ENCODE data around the gene ASAH2B.
"Not testable (repeated sequence)": the region's sequence is repeated elsewhere in the genome, so short reads cannot be mapped to it uniquely, and the experiment has no call there.

The ASAH2B gene

DNA sequence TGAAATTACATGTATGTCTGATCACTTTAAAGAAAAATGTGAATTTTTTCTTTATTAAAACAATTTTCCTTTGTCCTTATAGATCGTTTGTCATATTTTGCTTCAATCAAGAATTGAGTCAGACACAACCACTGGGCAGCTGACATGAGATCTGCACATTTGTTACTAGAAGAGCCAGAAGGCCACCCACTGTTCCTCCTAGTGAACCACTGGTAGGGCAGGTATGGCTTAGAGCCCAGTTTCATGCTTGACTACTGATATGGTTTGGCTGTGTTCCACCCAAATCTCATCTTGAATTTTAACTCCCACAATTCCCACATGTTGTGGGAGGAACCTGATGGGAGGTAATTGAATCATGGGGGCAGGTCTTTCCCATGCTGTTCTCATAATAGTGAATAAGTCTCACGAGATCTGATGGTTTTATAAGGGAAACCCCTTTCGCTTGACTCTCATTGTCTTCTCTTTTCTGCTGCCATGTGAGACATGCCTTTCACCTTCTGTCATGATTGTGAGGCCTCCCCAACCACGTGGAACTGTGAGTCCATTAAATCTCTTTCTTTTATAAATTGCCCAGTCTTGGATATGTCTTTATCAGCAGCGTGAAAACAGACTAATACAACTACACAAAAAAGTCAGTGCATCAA, 35.2 kb upstream of the ASAH2B start:
- not testable (repeated sequence) for H3K9ac ChIP-seq (ENCODE audit: low read length); H3K23ac ChIP-seq (ENCODE audit: low read length); H2BK5ac ChIP-seq (ENCODE audit: low read depth, low read length, poor library complexity); H2AFZ ChIP-seq (ENCODE audit: insufficient read depth, low read length, poor library complexity); H2BK120ac ChIP-seq (ENCODE audit: insufficient read depth, low read length, poor library complexity); H2BK12ac ChIP-seq (ENCODE audit: low read length); H4K8ac ChIP-seq (ENCODE audit: low read depth, low read length); H2AK5ac ChIP-seq (ENCODE audit: low read length); H3K9me3 ChIP-seq (ENCODE audit: insufficient read depth, low read depth, low read length); H3K4me3 ChIP-seq (ENCODE audit: low read depth, low read length); DNase-seq; H3K27ac ChIP-seq (ENCODE audit: low read depth, low read length); H3K18ac ChIP-seq (ENCODE audit: low read length); H3K14ac ChIP-seq (ENCODE audit: low read length); H3K4me2 ChIP-seq (ENCODE audit: low read length); H3K4me1 ChIP-seq (ENCODE audit: control insufficient read depth in 1 of 2, insufficient read depth in 2 of 2, low read length in 2 of 2); H3K79me2 ChIP-seq (ENCODE audit: control insufficient read depth, insufficient read depth, low read length, poor library complexity); H3K36me3 ChIP-seq (ENCODE audit: control insufficient read depth in 1 of 2, insufficient read depth in 2 of 2, low read length in 2 of 2); H4K91ac ChIP-seq (ENCODE audit: low read depth, low read length); H3K27me3 ChIP-seq (ENCODE audit: insufficient read depth, low read length); H3K79me1 ChIP-seq (ENCODE audit: low read length); H4K12ac ChIP-seq (ENCODE audit: low read depth, low read length); H3K4ac ChIP-seq (ENCODE audit: low read depth, low read length)
- no CpG with 5 or more reads among the region's 5 CpGs for WGBS (ENCODE audit: extremely low coverage, insufficient coverage, insufficient read length)

DNA sequence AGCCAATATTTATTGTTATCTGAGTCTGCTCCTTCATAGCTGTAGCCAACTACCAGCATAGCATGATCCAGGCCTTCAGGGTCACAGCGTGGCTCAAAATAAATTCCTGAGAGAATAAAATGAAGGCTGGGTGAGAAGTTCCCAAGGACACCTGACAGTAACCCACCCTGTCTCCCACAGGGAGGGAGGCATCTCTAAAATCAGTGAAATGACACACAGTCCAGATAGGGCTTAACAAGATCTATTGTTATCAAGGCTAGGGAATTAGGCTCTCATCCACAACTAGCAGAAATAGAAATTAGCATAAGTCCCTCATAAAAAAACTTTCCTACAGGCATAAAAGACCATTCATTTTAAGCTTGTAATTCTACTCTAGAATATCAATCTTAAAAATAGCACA, 33.7 kb upstream of the ASAH2B start:
- not testable (repeated sequence) for H4K91ac ChIP-seq (ENCODE audit: low read depth, low read length)

DNA sequence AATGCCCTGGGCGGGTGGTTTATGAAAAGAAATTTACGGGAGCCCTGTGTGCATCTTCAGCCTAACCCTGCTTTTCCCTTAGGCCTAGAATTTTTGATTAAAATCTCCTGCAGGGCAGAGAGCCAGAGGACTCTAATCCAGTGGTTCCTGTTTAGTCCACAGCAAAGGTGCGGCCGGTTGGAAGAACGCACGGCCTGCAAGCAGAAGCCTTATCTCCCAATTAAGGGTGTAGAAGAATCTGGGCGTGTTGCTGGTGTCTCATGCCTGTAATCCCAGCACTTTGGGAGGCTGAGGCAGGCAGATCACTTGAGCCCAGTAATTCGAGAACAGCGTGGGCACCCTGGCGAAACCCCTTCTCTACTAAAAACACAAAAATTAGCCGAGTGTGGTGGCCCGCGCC, 29.5 kb upstream of the ASAH2B start:
- no CpG with 5 or more reads among the region's 13 CpGs for WGBS (ENCODE audit: extremely low coverage, insufficient coverage, insufficient read length)

More for the DNA sequence above, 33.7 kb upstream of the ASAH2B start:
- not testable (repeated sequence) for H2AFZ ChIP-seq (ENCODE audit: insufficient read depth, low read length, poor library complexity); H2AK5ac ChIP-seq (ENCODE audit: low read length); H3K23ac ChIP-seq (ENCODE audit: low read length); H3K4ac ChIP-seq (ENCODE audit: low read depth, low read length); H3K14ac ChIP-seq (ENCODE audit: low read length); H3K9ac ChIP-seq (ENCODE audit: low read length); H3K79me2 ChIP-seq (ENCODE audit: control insufficient read depth, insufficient read depth, low read length, poor library complexity); H3K9me3 ChIP-seq (ENCODE audit: insufficient read depth, low read depth, low read length); H3K4me1 ChIP-seq (ENCODE audit: control insufficient read depth in 1 of 2, insufficient read depth in 2 of 2, low read length in 2 of 2); H4K8ac ChIP-seq (ENCODE audit: low read depth, low read length); H3K18ac ChIP-seq (ENCODE audit: low read length); H2BK5ac ChIP-seq (ENCODE audit: low read depth, low read length, poor library complexity); H2BK120ac ChIP-seq (ENCODE audit: insufficient read depth, low read length, poor library complexity); H3K27ac ChIP-seq (ENCODE audit: low read depth, low read length); H3K36me3 ChIP-seq (ENCODE audit: control insufficient read depth in 1 of 2, insufficient read depth in 2 of 2, low read length in 2 of 2); H3K27me3 ChIP-seq (ENCODE audit: insufficient read depth, low read length); H3K4me3 ChIP-seq (ENCODE audit: low read depth, low read length); H4K12ac ChIP-seq (ENCODE audit: low read depth, low read length); H2BK12ac ChIP-seq (ENCODE audit: low read length); H3K4me2 ChIP-seq (ENCODE audit: low read length); H3K79me1 ChIP-seq (ENCODE audit: low read length)
- WGBS (ENCODE audit: extremely low coverage, insufficient coverage, insufficient read length), result no CpG with 5 or more reads among the region's 1 CpG
- DNase-seq, result peak; percentile 0 to 39

DNA sequence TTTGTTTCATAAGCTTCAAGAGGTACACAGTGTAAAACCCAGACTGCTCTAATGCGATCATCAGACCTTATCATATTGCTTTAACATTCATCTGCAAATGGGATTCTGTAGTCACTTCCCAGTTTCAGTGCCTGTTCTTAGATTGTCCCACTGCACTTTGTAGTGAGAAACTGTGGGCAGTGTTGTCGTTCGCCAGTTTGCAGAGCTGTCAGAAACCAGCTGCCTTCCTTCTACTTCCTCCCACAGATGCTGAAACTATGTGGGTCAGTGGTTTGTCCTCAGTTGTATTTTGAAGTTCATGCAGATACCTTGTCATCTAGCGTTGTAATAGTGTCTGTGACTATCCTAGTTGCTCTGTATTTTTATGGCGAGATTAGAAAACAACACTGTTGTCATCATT, 15.9 kb upstream of the ASAH2B start:
- H2AK5ac ChIP-seq (ENCODE audit: low read length); DNase-seq; H3K4me3 ChIP-seq (ENCODE audit: low read depth, low read length): not testable (repeated sequence)

More for the DNA sequence above, 29.5 kb upstream of the ASAH2B start:
- H3K4me2 ChIP-seq (ENCODE audit: low read length); H4K12ac ChIP-seq (ENCODE audit: low read depth, low read length); H3K14ac ChIP-seq (ENCODE audit: low read length); H4K8ac ChIP-seq (ENCODE audit: low read depth, low read length); H3K4me1 ChIP-seq (ENCODE audit: control insufficient read depth in 1 of 2, insufficient read depth in 2 of 2, low read length in 2 of 2); H2AFZ ChIP-seq (ENCODE audit: insufficient read depth, low read length, poor library complexity); H3K4me3 ChIP-seq (ENCODE audit: low read depth, low read length); H3K9ac ChIP-seq (ENCODE audit: low read length); H2BK5ac ChIP-seq (ENCODE audit: low read depth, low read length, poor library complexity); H3K27ac ChIP-seq (ENCODE audit: low read depth, low read length); H2BK12ac ChIP-seq (ENCODE audit: low read length); H3K79me1 ChIP-seq (ENCODE audit: low read length); H3K4ac ChIP-seq (ENCODE audit: low read depth, low read length); H3K36me3 ChIP-seq (ENCODE audit: control insufficient read depth in 1 of 2, insufficient read depth in 2 of 2, low read length in 2 of 2); H3K79me2 ChIP-seq (ENCODE audit: control insufficient read depth, insufficient read depth, low read length, poor library complexity); H3K18ac ChIP-seq (ENCODE audit: low read length); H3K9me3 ChIP-seq (ENCODE audit: insufficient read depth, low read depth, low read length); H2AK5ac ChIP-seq (ENCODE audit: low read length); H4K91ac ChIP-seq (ENCODE audit: low read depth, low read length); H3K27me3 ChIP-seq (ENCODE audit: insufficient read depth, low read length); H3K23ac ChIP-seq (ENCODE audit: low read length); H2BK120ac ChIP-seq (ENCODE audit: insufficient read depth, low read length, poor library complexity): not testable (repeated sequence)
- peak; percentile 16 to 64 for DNase-seq

More for the DNA sequence above, 15.9 kb upstream of the ASAH2B start:
- not testable (repeated sequence) for H3K9me3 ChIP-seq (ENCODE audit: insufficient read depth, low read depth, low read length); H3K4me1 ChIP-seq (ENCODE audit: control insufficient read depth in 1 of 2, insufficient read depth in 2 of 2, low read length in 2 of 2); H2BK5ac ChIP-seq (ENCODE audit: low read depth, low read length, poor library complexity); H2AFZ ChIP-seq (ENCODE audit: insufficient read depth, low read length, poor library complexity); H3K9ac ChIP-seq (ENCODE audit: low read length); H3K79me1 ChIP-seq (ENCODE audit: low read length); H3K4ac ChIP-seq (ENCODE audit: low read depth, low read length); H2BK12ac ChIP-seq (ENCODE audit: low read length); H4K12ac ChIP-seq (ENCODE audit: low read depth, low read length); H3K27me3 ChIP-seq (ENCODE audit: insufficient read depth, low read length); H3K18ac ChIP-seq (ENCODE audit: low read length); H3K27ac ChIP-seq (ENCODE audit: low read depth, low read length); H3K4me2 ChIP-seq (ENCODE audit: low read length); H3K36me3 ChIP-seq (ENCODE audit: control insufficient read depth in 1 of 2, insufficient read depth in 2 of 2, low read length in 2 of 2); H3K23ac ChIP-seq (ENCODE audit: low read length); H3K14ac ChIP-seq (ENCODE audit: low read length); H4K91ac ChIP-seq (ENCODE audit: low read depth, low read length); H3K79me2 ChIP-seq (ENCODE audit: control insufficient read depth, insufficient read depth, low read length, poor library complexity); H2BK120ac ChIP-seq (ENCODE audit: insufficient read depth, low read length, poor library complexity); H4K8ac ChIP-seq (ENCODE audit: low read depth, low read length)
- WGBS (ENCODE audit: extremely low coverage, insufficient coverage, insufficient read length), result no CpG with 5 or more reads among the region's 5 CpGs
